ENCODE results near the gene FKBP4.

FKBP4 gene

GRCh38 chr12:2801044-2801783, 6.4 kb downstream of the FKBP4 start:
- Histone ChIP-seq H4K12ac (ENCODE audit: low read depth, low read length) (no peak overlapping the region), H3K79me1 (ENCODE audit: low read length) (no peaks in the 10 kb centered on the region), H3K14ac (ENCODE audit: low read length) (no peak overlapping the region), H2BK12ac (ENCODE audit: low read length) (no peak overlapping the region), H2AFZ (ENCODE audit: insufficient read depth, low read length, poor library complexity) (no peak overlapping the region), H2AK5ac (ENCODE audit: low read length) (no peak overlapping the region), H3K4me2 (ENCODE audit: low read length) (no peak overlapping the region), H3K4me1 (ENCODE audit: control insufficient read depth in 1 of 2, insufficient read depth in 2 of 2, low read length in 2 of 2) (no peaks in the 10 kb centered on the region), H3K9ac (ENCODE audit: low read length) (no peak overlapping the region), H3K27ac (ENCODE audit: low read depth, low read length) (no peak overlapping the region), H2BK5ac (ENCODE audit: low read depth, low read length, poor library complexity) (no peak overlapping the region), H2BK120ac (ENCODE audit: insufficient read depth, low read length, poor library complexity) (no peak overlapping the region), H4K8ac (ENCODE audit: low read depth, low read length) (no peak overlapping the region), H3K18ac (ENCODE audit: low read length) (no peak overlapping the region), H3K4ac (ENCODE audit: low read depth, low read length) (no peak overlapping the region), H3K23ac (ENCODE audit: low read length) (no peak overlapping the region), H3K27me3 (ENCODE audit: insufficient read depth, low read length) (no peaks in the 10 kb centered on the region), H3K4me3 (ENCODE audit: low read depth, low read length) (no peak overlapping the region), H3K79me2 (ENCODE audit: control insufficient read depth, insufficient read depth, low read length, poor library complexity) (no peaks in the 10 kb centered on the region), H3K36me3 (ENCODE audit: control insufficient read depth in 1 of 2, insufficient read depth in 2 of 2, low read length in 2 of 2) (peaks cover 58 to 80% of the 10 kb centered on the region in 2 experiments), H3K9me3 (ENCODE audit: insufficient read depth, low read depth, low read length) (peaks cover 2% of the 10 kb centered on the region), H4K91ac (ENCODE audit: low read depth, low read length) (no peak overlapping the region)
- WGBS (ENCODE audit: extremely low coverage, insufficient coverage, insufficient read length) = no CpG with 5 or more reads among the region's 16 CpGs
- no peak for DNase-seq

DNA sequence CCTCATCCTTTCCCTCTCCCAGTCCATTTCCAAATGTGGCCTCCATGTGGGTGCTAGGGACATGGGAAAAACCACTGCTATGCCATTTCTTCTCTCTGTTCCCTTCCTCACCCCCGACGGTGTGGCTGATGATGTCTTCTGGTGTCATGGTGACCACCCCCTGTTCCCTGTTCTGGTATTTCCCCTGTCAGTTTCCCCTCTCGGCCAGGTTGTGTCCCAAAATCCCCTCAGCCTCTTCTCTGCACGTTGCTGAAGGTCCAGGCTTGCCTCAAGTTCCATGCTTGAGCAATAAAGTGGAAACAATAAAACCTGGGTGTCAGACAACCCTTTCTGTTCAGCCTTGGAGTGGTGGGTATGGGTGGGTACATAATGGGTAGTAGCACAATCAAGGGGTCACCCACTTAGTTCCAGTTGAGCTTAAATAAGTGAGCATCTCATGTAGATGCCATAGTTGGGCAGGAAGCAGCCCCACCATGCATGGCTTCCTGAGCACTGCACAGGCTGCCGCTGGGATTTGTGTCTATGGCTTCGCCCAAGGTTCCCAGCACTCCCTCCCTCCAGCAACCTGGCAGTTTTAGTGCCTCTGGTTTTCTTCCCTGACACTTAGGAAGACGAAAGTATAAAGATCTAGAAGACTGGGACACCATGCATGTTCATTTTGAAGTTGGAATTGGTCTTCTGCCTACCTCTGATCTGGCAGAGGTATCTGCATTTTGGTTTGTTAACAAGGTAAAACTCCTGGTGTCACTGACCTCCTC, 9.0 kb downstream of the FKBP4 start:
- no peak overlapping the region for H2BK5ac ChIP-seq (ENCODE audit: low read depth, low read length, poor library complexity)
- no peak overlapping the region for H2AK5ac ChIP-seq (ENCODE audit: low read length)
- no peak overlapping the region for H3K4ac ChIP-seq (ENCODE audit: low read depth, low read length)
- no peak overlapping the region for H2AFZ ChIP-seq (ENCODE audit: insufficient read depth, low read length, poor library complexity)
- H3K4me1 ChIP-seq (ENCODE audit: control insufficient read depth in 1 of 2, insufficient read depth in 2 of 2, low read length in 2 of 2) = no peaks in the 10 kb centered on the region
- no peak overlapping the region for H3K4me2 ChIP-seq (ENCODE audit: low read length)
- H3K27me3 ChIP-seq (ENCODE audit: insufficient read depth, low read length) = no peaks in the 10 kb centered on the region
- H3K14ac ChIP-seq (ENCODE audit: low read length) = no peak overlapping the region
- H3K79me2 ChIP-seq (ENCODE audit: control insufficient read depth, insufficient read depth, low read length, poor library complexity) = no peaks in the 10 kb centered on the region
- no peak overlapping the region for H3K23ac ChIP-seq (ENCODE audit: low read length)
- no peak overlapping the region for H2BK12ac ChIP-seq (ENCODE audit: low read length)
- no peak overlapping the region for H3K9ac ChIP-seq (ENCODE audit: low read length)
- H3K36me3 ChIP-seq (ENCODE audit: control insufficient read depth in 1 of 2, insufficient read depth in 2 of 2, low read length in 2 of 2) = peaks cover 44 to 61% of the 10 kb centered on the region in 2 experiments
- no CpG with 5 or more reads among the region's 7 CpGs for WGBS (ENCODE audit: extremely low coverage, insufficient coverage, insufficient read length)
- H3K9me3 ChIP-seq (ENCODE audit: insufficient read depth, low read depth, low read length) = peaks cover 2% of the 10 kb centered on the region
- H4K91ac ChIP-seq (ENCODE audit: low read depth, low read length) = no peak overlapping the region
- DNase-seq = no peak
- H3K18ac ChIP-seq (ENCODE audit: low read length) = no peak overlapping the region
- H4K8ac ChIP-seq (ENCODE audit: low read depth, low read length) = no peak overlapping the region
- no peak overlapping the region for H4K12ac ChIP-seq (ENCODE audit: low read depth, low read length)
- no peak overlapping the region for H3K27ac ChIP-seq (ENCODE audit: low read depth, low read length)
- no peak overlapping the region for H3K4me3 ChIP-seq (ENCODE audit: low read depth, low read length)
- H2BK120ac ChIP-seq (ENCODE audit: insufficient read depth, low read length, poor library complexity) = no peak overlapping the region
- H3K79me1 ChIP-seq (ENCODE audit: low read length) = no peaks in the 10 kb centered on the region

- Histone ChIP-seq H4K12ac (ENCODE audit: low read depth, low read length) (no peak overlapping the region), H3K27me3 (ENCODE audit: insufficient read depth, low read length) (no peaks in the 10 kb centered on the region), H4K91ac (ENCODE audit: low read depth, low read length) (no peak overlapping the region), H2BK12ac (ENCODE audit: low read length) (no peak overlapping the region), H3K36me3 (ENCODE audit: control insufficient read depth in 1 of 2, insufficient read depth in 2 of 2, low read length in 2 of 2) (peaks cover 41 to 54% of the 10 kb centered on the region in 2 experiments), H3K23ac (ENCODE audit: low read length) (no peak overlapping the region), H2AFZ (ENCODE audit: insufficient read depth, low read length, poor library complexity) (no peak overlapping the region), H3K14ac (ENCODE audit: low read length) (no peak overlapping the region), H3K79me1 (ENCODE audit: low read length) (no peaks in the 10 kb centered on the region), H3K27ac (ENCODE audit: low read depth, low read length) (no peak overlapping the region), H3K4me3 (ENCODE audit: low read depth, low read length) (no peak overlapping the region), H3K4me2 (ENCODE audit: low read length) (no peak overlapping the region), H2AK5ac (ENCODE audit: low read length) (no peak overlapping the region), H3K79me2 (ENCODE audit: control insufficient read depth, insufficient read depth, low read length, poor library complexity) (no peaks in the 10 kb centered on the region), H2BK5ac (ENCODE audit: low read depth, low read length, poor library complexity) (no peak overlapping the region), H2BK120ac (ENCODE audit: insufficient read depth, low read length, poor library complexity) (no peak overlapping the region), H4K8ac (ENCODE audit: low read depth, low read length) (no peak overlapping the region), H3K4me1 (ENCODE audit: control insufficient read depth in 1 of 2, insufficient read depth in 2 of 2, low read length in 2 of 2) (no peaks in the 10 kb centered on the region), H3K18ac (ENCODE audit: low read length) (no peak overlapping the region), H3K4ac (ENCODE audit: low read depth, low read length) (no peak overlapping the region), H3K9ac (ENCODE audit: low read length) (no peak overlapping the region), H3K9me3 (ENCODE audit: insufficient read depth, low read depth, low read length) (peaks cover 2% of the 10 kb centered on the region)
- no CpG with 5 or more reads among the region's 5 CpGs for WGBS (ENCODE audit: extremely low coverage, insufficient coverage, insufficient read length)
- DNase-seq = peak; percentile 23
Measured at GRCh38 chr12:2804393-2805142, 9.8 kb downstream of the FKBP4 start.

GRCh38 chr12:2805143-2805520, 10.4 kb downstream of the FKBP4 start:
- no peak overlapping the region for H4K12ac ChIP-seq (ENCODE audit: low read depth, low read length)
- no peak overlapping the region for H4K8ac ChIP-seq (ENCODE audit: low read depth, low read length)
- peaks cover 2% of the 10 kb centered on the region for H3K9me3 ChIP-seq (ENCODE audit: insufficient read depth, low read depth, low read length)
- no peaks in the 10 kb centered on the region for H3K27me3 ChIP-seq (ENCODE audit: insufficient read depth, low read length)
- no peak overlapping the region for H3K9ac ChIP-seq (ENCODE audit: low read length)
- no peak overlapping the region for H2AK5ac ChIP-seq (ENCODE audit: low read length)
- H3K23ac ChIP-seq (ENCODE audit: low read length) = no peak overlapping the region
- H3K14ac ChIP-seq (ENCODE audit: low read length) = no peak overlapping the region
- H3K27ac ChIP-seq (ENCODE audit: low read depth, low read length) = no peak overlapping the region
- H3K18ac ChIP-seq (ENCODE audit: low read length) = no peak overlapping the region
- no peak overlapping the region for H3K4me2 ChIP-seq (ENCODE audit: low read length)
- no CpG with 5 or more reads among the region's 2 CpGs for WGBS (ENCODE audit: extremely low coverage, insufficient coverage, insufficient read length)
- no peak overlapping the region for H4K91ac ChIP-seq (ENCODE audit: low read depth, low read length)
- H3K79me2 ChIP-seq (ENCODE audit: control insufficient read depth, insufficient read depth, low read length, poor library complexity) = no peaks in the 10 kb centered on the region
- H3K4me3 ChIP-seq (ENCODE audit: low read depth, low read length) = no peak overlapping the region
- no peaks in the 10 kb centered on the region for H3K79me1 ChIP-seq (ENCODE audit: low read length)
- no peak overlapping the region for H2AFZ ChIP-seq (ENCODE audit: insufficient read depth, low read length, poor library complexity)
- H2BK12ac ChIP-seq (ENCODE audit: low read length) = no peak overlapping the region
- no peak for DNase-seq
- peaks cover 37 to 48% of the 10 kb centered on the region in 2 experiments for H3K36me3 ChIP-seq (ENCODE audit: control insufficient read depth in 1 of 2, insufficient read depth in 2 of 2, low read length in 2 of 2)
- no peak overlapping the region for H2BK5ac ChIP-seq (ENCODE audit: low read depth, low read length, poor library complexity)
- no peaks in the 10 kb centered on the region for H3K4me1 ChIP-seq (ENCODE audit: control insufficient read depth in 1 of 2, insufficient read depth in 2 of 2, low read length in 2 of 2)
- no peak overlapping the region for H3K4ac ChIP-seq (ENCODE audit: low read depth, low read length)
- H2BK120ac ChIP-seq (ENCODE audit: insufficient read depth, low read length, poor library complexity) = no peak overlapping the region

Data from trophoblast cell (in vitro differentiated cells and primary cell).